HCT116 (cell line): ENCODE measurements around the gene AUTS2. TPM values are rescaled to one million over a fixed set of nuclear protein-coding genes. Genes with fewer than 3 reads are reported as not detected.

Experiments used
- ATAC-seq: fragments of 200-7000 bp; cut with Tn5 transposase; 2 replicates; pipeline ENCODE4 v1.9.1; 2020; ENCODE audit warnings: mild to moderate bottlenecking, moderate library complexity
- BruUV-seq: library from RNA; stranded (reverse); fragments of 400-500 nt; replicated peaks from 2 replicates; lab custom pipeline; 2021; lab: Mats Ljungman, UMichigan
- CTCF ChIA-PET: fragments of 300-600 bp; sonication (Branson Sonifier 250); formaldehyde crosslinking; loops from one replicate; lab custom pipeline; 2021; ENCODE audit warnings: antibody characterized with exemption; lab: Charles Lee
- POLR2A ChIA-PET: fragments of 300-600, 350-600 bp; sonication (Branson Sonifier 250); formaldehyde crosslinking; loops from one replicate; lab custom pipeline; 2021; ENCODE audit warnings: antibody characterized with exemption; lab: Charles Lee
- RAD21 ChIA-PET, 2 experiments: fragments of 300-600 bp; sonication (Branson Sonifier 250); formaldehyde crosslinking; loops; one replicate each; lab custom pipeline; 2023; ENCODE audit warnings: low total read pairs in 2 of 2; ENCODE audit not compliant: uncharacterized antibody in 2 of 2, unreplicated experiment in 2 of 2, low non-redundant PET in 1 of 2; lab: Charles Lee
- DNase-seq: peaks from one replicate; pipeline ENCODE4 v3.0.0-alpha.2; 2010; ENCODE audit warnings: low read depth, low spot score
- H2AFZ ChIP-seq: fragments of 200-600 bp; shearing (Covaris generic), sonication (generic); 2 replicates; pipeline ENCODE4 v1.6.1; 2017; ENCODE audit warnings: low read depth, mixed run types, mixed read lengths, antibody characterized with exemption, low read length; ENCODE audit not compliant: poor library complexity, severe bottlenecking
- H3K27ac ChIP-seq: 2 replicates; pipeline ENCODE4 v1.5.1; 2012; ENCODE audit warnings: low read depth, low read length
- H3K27me3 ChIP-seq: fragments of 200-600 bp; sonication (generic); 2 replicates; pipeline ENCODE4 v1.6.1; 2016; ENCODE audit warnings: mixed run types, low read length, mixed read lengths; ENCODE audit not compliant: insufficient read depth
- H3K36me3 ChIP-seq, 2 experiments: fragments of 200-500 bp in 1 of 2; fragments of 200-600 bp in 1 of 2; sonication (Bioruptor generic) in 1 of 2; sonication (generic) in 1 of 2; 2 replicates each; pipeline versions ENCODE4 v1.5.1 to v1.6.1; 2014 to 2016; ENCODE audit warnings: low read length in 2 of 2, inconsistent platforms in 1 of 2, mixed read lengths in 1 of 2, mixed run types in 1 of 2; ENCODE audit not compliant: insufficient read depth in 2 of 2, control insufficient read depth in 1 of 2
- H3K4me1 ChIP-seq, 2 experiments: fragments of 200-600 bp in 1 of 2; sonication (generic) in 1 of 2; 2 replicates each; pipeline versions ENCODE4 v1.5.1 to v1.6.1; 2012 to 2017; ENCODE audit warnings: low read length in 2 of 2, inconsistent platforms in 1 of 2, mild to moderate bottlenecking in 1 of 2, mixed read lengths in 1 of 2, mixed run types in 1 of 2, moderate library complexity in 1 of 2; ENCODE audit not compliant: insufficient read depth in 2 of 2, control insufficient read depth in 1 of 2
- H3K4me2 ChIP-seq: fragments of 200-600 bp; sonication (generic); 2 replicates; pipeline ENCODE4 v1.6.1; 2017; ENCODE audit warnings: mixed run types, low read length, mixed read lengths
- H3K4me3 ChIP-seq, 2 experiments: fragments of 200-600 bp in 1 of 2; sonication (generic) in 1 of 2; replicated peaks in 1 of 2; 2 replicates each; pipeline ENCODE4 v1.5.1; 2011 to 2016; ENCODE audit warnings: low read length in 2 of 2, control low read depth in 1 of 2, low read depth in 1 of 2, mild to moderate bottlenecking in 1 of 2, mixed read lengths in 1 of 2, mixed run types in 1 of 2
- H3K79me2 ChIP-seq: fragments of 200-600 bp; sonication (generic); 2 replicates; pipeline ENCODE4 v1.6.1; 2017; ENCODE audit warnings: mild to moderate bottlenecking, mixed run types, low read length, moderate library complexity, mixed read lengths; ENCODE audit not compliant: insufficient read depth
- H3K9ac ChIP-seq: fragments of 200-600 bp; sonication (generic); 2 replicates; pipeline ENCODE4 v1.6.1; 2016; ENCODE audit warnings: low read length, mixed read lengths
- H3K9me2 ChIP-seq: fragments of 200-600 bp; sonication (generic), shearing (Covaris generic); 2 replicates; pipeline ENCODE4 v1.6.1; 2017; ENCODE audit warnings: mixed run types, mild to moderate bottlenecking, moderate library complexity; ENCODE audit not compliant: insufficient read depth
- H3K9me3 ChIP-seq, 2 experiments: fragments of 200-500 bp in 1 of 2; fragments of 200-600 bp in 1 of 2; sonication (Bioruptor generic) in 1 of 2; sonication (generic) in 1 of 2; 2 replicates each; pipeline ENCODE4 v1.6.1; 2014 to 2017; ENCODE audit warnings: low read length in 2 of 2, mixed read lengths in 2 of 2, inconsistent platforms in 1 of 2, low read depth in 1 of 2, mild to moderate bottlenecking in 1 of 2, mixed run types in 1 of 2, moderate library complexity in 1 of 2; ENCODE audit not compliant: control insufficient read depth in 1 of 2, insufficient read depth in 1 of 2
- H4K20me1 ChIP-seq: fragments of 200-600 bp; sonication (generic), shearing (Covaris generic); 2 replicates; pipeline ENCODE4 v1.6.1; 2017; ENCODE audit warnings: mixed run types, mild to moderate bottlenecking, moderate library complexity; ENCODE audit not compliant: insufficient read depth
- CTCF ChIP-seq, 3 experiments: fragments of 200-600 bp in 1 of 3; sonication (generic) in 1 of 3; IDR thresholded peaks in 2 of 3; conservative IDR thresholded peaks in 1 of 3; 2 replicates each; pipeline ENCODE4 v1.5.1; 2012 to 2017; ENCODE audit warnings: low read depth in 2 of 3, low read length in 2 of 3, antibody characterized with exemption in 1 of 3, borderline replicate concordance in 1 of 3, control low read depth in 1 of 3, mild to moderate bottlenecking in 1 of 3, mixed read lengths in 1 of 3, mixed run types in 1 of 3, moderate library complexity in 1 of 3; ENCODE audit not compliant: insufficient read depth in 1 of 3
- EGR1 ChIP-seq: IDR thresholded peaks from 2 replicates; pipeline ENCODE4 v1.6.1; 2012; ENCODE audit warnings: low read depth
- ELF1 ChIP-seq: IDR thresholded peaks from 2 replicates; pipeline ENCODE4 v1.6.1; 2012; ENCODE audit warnings: low read depth, borderline replicate concordance
- EZH2phosphoT487 ChIP-seq: fragments of 200-600 bp; IDR thresholded peaks from 2 replicates; pipeline ENCODE4 v1.6.1; 2018; ENCODE audit warnings: antibody characterized with exemption, borderline replicate concordance
- JUND ChIP-seq: IDR thresholded peaks from 2 replicates; pipeline ENCODE4 v1.6.1; 2012
- POLR2A ChIP-seq: IDR thresholded peaks from 2 replicates; pipeline ENCODE4 v1.7.0; 2011; ENCODE audit warnings: borderline replicate concordance; ENCODE audit not compliant: insufficient read depth, insufficient read length; ENCODE audit errors: extremely low read depth
- RAD21 ChIP-seq: IDR thresholded peaks from 2 replicates; pipeline ENCODE4 v1.6.1; 2012; ENCODE audit warnings: low read depth, mild to moderate bottlenecking
- YY1 ChIP-seq: IDR thresholded peaks from 2 replicates; pipeline ENCODE4 v1.6.1; 2011; ENCODE audit warnings: low read length, low read depth, moderate library complexity, mild to moderate bottlenecking; ENCODE audit not compliant: insufficient replicate concordance; ENCODE audit errors: extremely low read depth
- ZNF274 ChIP-seq: fragments of 200-500 bp; sonication (Bioruptor generic); IDR thresholded peaks from 2 replicates; pipeline ENCODE4 v1.6.1; 2014; ENCODE audit warnings: mild to moderate bottlenecking, low read depth, low read length, inconsistent platforms
- intact Hi-C: fragments of 100-400 bp; cut with micrococcal nuclease; formaldehyde crosslinking; loops from 2 replicates; pipeline ENCODE4 v1.10.0; 2022
- total RNA-seq: library from RNA; stranded (reverse); gene quantifications from one replicate; pipeline ENCODE4 v1.2.1, GENCODE V29; 2021; ENCODE audit not compliant: unreplicated experiment

AUTS2 gene
- total RNA-seq, 1 experiment from 2014 or later, result 0.93 TPM

GRCh38 chr7:70298780-70299471, 700.7 kb downstream of the AUTS2 start:
- Histone ChIP-seq H3K79me2 (no peaks in the 10 kb centered on the region), H2AFZ (no peak overlapping the region), H3K9me2 (no peaks in the 10 kb centered on the region), H3K4me3 (no peak overlapping the region), H3K27ac (no peak overlapping the region), H3K9me3 (peaks cover 4 to 26% of the 10 kb centered on the region in 2 experiments; a peak in 2 of 4 replicates), H3K4me2 (no peak overlapping the region), H3K4me1 (no peaks in the 10 kb centered on the region), H4K20me1 (no peaks in the 10 kb centered on the region), H3K27me3 (no peaks in the 10 kb centered on the region), H3K36me3 (no peaks in the 10 kb centered on the region), H3K9ac (no peak overlapping the region)
- intact Hi-C loops, result no loop called here
- POLR2A ChIA-PET, result no interaction called here
- BruUV-seq, result no TSS peak
- CTCF ChIA-PET, result no interaction called here
- no peak for TF ChIP-seq RAD21
- TF ChIP-seq EZH2phosphoT487, result no peak
- no peak for TF ChIP-seq YY1
- no peak for TF ChIP-seq EGR1
- TF ChIP-seq ELF1, result no peak
- TF ChIP-seq CTCF (IDR thresholded peaks at IDR 0.05 in 2 of 3, conservative IDR thresholded peaks at IDR 0.05 in 1 of 3; ENCODE audit: borderline replicate concordance in 1 of 3, insufficient read depth in 1 of 3, low read depth in 2 of 3, low read length in 2 of 3), result no peak
- TF ChIP-seq ZNF274, result no peak
- TF ChIP-seq JUND, result no peak
- no peak for TF ChIP-seq POLR2A
- no peak for ATAC-seq
- RAD21 ChIA-PET, result no interaction called here
- no peak for DNase-seq
